Prostate gland (tissue), 2 donors: ENCODE measurements around the gene NINL. TPM values are rescaled to one million over a fixed set of nuclear protein-coding genes. Genes with fewer than 3 reads are reported as not detected.

Experiments used
- DNase-seq: peaks from one replicate; pipeline ENCODE4 v3.0.0-alpha.2; 2019; ENCODE audit warnings: low spot score
- H3K27ac ChIP-seq, 2 donors: fragments of 200-600 bp; sonication (generic); 2 replicates each; pipeline ENCODE4 v1.5.1; 2017 to 2019
- H3K27me3 ChIP-seq: fragments of 200-600 bp; sonication (generic); replicated peaks from 2 replicates; pipeline ENCODE4 v1.5.1; 2019; ENCODE audit not compliant: insufficient read depth
- H3K36me3 ChIP-seq, 2 donors: fragments of 200-600 bp; sonication (generic); 1 replicate in 1 of 2; 2 replicates in 1 of 2; pipeline versions ENCODE4 v1.5.1 to v1.8.1; 2017 to 2019
- H3K4me1 ChIP-seq: fragments of 200-600 bp; sonication (generic); replicated peaks from 2 replicates; pipeline ENCODE4 v1.5.1; 2019
- H3K4me3 ChIP-seq, 2 donors: fragments of 200-600 bp; sonication (generic); 2 replicates each; pipeline ENCODE4 v1.5.1; 2017 to 2019
- H3K9me3 ChIP-seq: fragments of 200-600 bp; sonication (generic); 2 replicates; pipeline ENCODE4 v1.5.1; 2017
- CTCF ChIP-seq, 4 experiments: fragments of 200-600 bp in 2 of 4; fragments of 450-650 bp in 2 of 4; sonication (generic) in 2 of 4; IDR thresholded peaks; 1 replicate in 3 of 4; 2 replicates in 1 of 4; pipeline ENCODE4 v1.5.1; 2016 to 2019; ENCODE audit warnings: antibody characterized with exemption in 4 of 4, mild to moderate bottlenecking in 2 of 4, moderate library complexity in 2 of 4
- POLR2A ChIP-seq: fragments of 450-650 bp; IDR thresholded peaks from one replicate; pipeline ENCODE4 v1.6.1; 2016; ENCODE audit warnings: antibody characterized with exemption, mild to moderate bottlenecking
- POLR2AphosphoS5 ChIP-seq: sonication (generic); formaldehyde crosslinking; IDR thresholded peaks from one replicate; pipeline ENCODE4 v1.6.1; 2017; ENCODE audit warnings: antibody characterized with exemption
- WGBS: methylation state at CpG from one replicate; pipeline ENCODE4 v1.1.5; 2018; 5-methylcytosine and 5-hydroxymethylcytosine counted together
- intact Hi-C: fragments of 100-400 bp; cut with DNase I; formaldehyde crosslinking; loops from one replicate; pipeline ENCODE4 v1.14.2; 2022
- total RNA-seq, 2 donors: library from RNA; depleted of rRNA; stranded (reverse); fragments of >200 nt; gene quantifications; one replicate each; pipeline ENCODE4 v1.1.0, GENCODE V29; 2016

The NINL gene
- total RNA-seq, 2 donors from 2014 or later = 16.3 to 31.1 TPM

GRCh38 chr20:25459111-25459830 is 126.1 kb downstream of the NINL start:
- Histone ChIP-seq H3K27ac (no peak overlapping the region), H3K4me1 (no peaks in the 10 kb centered on the region), H3K9me3 (no peaks in the 10 kb centered on the region), H3K4me3 (no peak overlapping the region), H3K27me3 (no peaks in the 10 kb centered on the region), H3K36me3 (peaks cover 0 to 4% of the 10 kb centered on the region in 2 donors)
- TF ChIP-seq POLR2AphosphoS5 = no peak
- no peak for TF ChIP-seq CTCF (IDR thresholded peaks at IDR 0.05)
- TF ChIP-seq POLR2A = no peak
- WGBS = 77% methylated on average over 20 of the region's 20 CpGs
- no peak for DNase-seq
- intact Hi-C loops = no loop called here

DNA sequence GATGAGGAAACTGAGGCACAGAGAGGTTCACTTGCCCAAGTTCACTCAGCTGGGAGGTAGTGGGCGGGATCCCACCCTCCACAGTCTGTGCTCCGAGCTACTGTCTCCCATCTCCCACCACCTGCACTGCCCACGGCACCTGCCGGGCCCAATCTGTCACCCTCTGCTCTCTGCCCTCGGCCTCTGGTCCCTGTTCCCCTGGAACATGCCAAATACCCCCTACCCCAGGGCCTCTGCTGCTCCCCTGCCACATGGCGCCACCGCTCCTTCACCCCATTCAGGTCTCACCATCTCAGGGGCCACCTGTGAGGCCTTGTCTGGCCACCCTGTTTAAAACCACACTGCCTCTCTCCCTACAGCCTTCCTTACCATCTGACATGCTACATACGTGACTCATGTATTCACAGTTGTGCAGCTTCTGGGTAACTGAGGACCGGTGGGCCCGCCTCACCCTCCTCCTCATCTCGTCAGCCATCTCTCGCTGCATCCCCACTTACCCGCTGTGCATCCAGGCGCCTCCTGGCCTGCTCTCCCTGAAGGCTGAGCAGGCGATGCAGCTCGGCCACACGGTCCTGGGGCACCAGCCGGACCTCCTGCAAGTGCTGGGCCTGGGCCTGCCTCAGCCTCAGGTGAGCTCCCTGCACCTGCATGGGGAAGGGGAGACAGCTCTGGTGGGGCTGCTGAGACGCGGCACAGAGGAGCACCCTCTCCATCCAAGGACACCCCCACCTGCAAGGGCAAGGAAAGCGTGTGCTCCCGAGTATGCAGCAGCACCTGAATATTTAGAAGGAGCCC is 127.2 kb downstream of the NINL start:
- Histone ChIP-seq H3K36me3 (peaks cover 0 to 8% of the 10 kb centered on the region in 2 donors), H3K9me3 (no peaks in the 10 kb centered on the region), H3K27me3 (no peaks in the 10 kb centered on the region), H3K27ac (no peak overlapping the region), H3K4me1 (no peaks in the 10 kb centered on the region), H3K4me3 (no peak overlapping the region)
- intact Hi-C loops = no loop called here
- 94% methylated on average over 22 of the region's 22 CpGs for WGBS
- no peak for TF ChIP-seq POLR2A
- DNase-seq = no peak

DNA sequence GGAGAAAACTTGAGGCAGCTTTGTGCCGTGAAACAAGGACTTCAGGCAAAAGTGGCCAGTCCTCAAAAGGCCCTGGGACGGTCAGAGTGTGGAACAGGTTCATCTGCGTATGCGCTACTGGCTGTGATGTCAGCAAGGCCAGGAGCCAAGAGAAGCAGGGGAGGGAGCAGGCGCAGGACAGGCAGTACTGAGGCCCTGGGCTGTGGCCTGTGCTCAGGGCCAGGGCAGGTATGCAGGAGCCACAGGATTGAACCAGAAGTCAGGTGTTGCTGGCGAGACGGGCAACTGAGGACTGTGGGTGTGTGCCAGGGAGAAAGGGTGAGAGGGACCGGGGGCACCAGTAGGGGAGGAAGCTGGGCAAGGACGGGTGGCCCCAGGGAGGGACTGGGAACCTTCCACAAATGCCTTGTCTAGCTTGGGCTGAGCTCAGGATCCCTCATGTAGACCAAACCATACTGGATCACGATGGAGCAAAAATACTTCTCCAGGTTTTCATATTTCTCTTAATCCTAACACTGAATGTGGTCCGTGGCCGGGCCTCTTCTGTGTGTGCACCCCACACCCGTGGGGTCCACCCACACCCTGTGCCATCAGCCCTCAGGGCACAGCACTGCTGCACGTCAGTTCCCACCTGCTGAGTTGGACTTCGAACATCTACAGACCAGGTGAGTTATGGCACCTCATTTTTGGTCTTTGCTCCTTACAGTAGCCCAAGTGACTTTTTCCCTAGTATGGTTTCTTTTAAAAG is 131.0 kb downstream of the NINL start:
- H3K36me3 ChIP-seq = peaks cover 0 to 8% of the 10 kb centered on the region in 2 donors
- WGBS = 87% methylated on average over 15 of the region's 15 CpGs
- no peaks in the 10 kb centered on the region for H3K27me3 ChIP-seq
- no peaks in the 10 kb centered on the region for H3K9me3 ChIP-seq
- no peak overlapping the region for H3K4me3 ChIP-seq
- no peak for DNase-seq
- intact Hi-C loops = no loop called here
- H3K4me1 ChIP-seq = no peaks in the 10 kb centered on the region
- H3K27ac ChIP-seq = no peak overlapping the region
- TF ChIP-seq POLR2A (no peak), POLR2AphosphoS5 (no peak), CTCF (IDR thresholded peaks at IDR 0.05) (no peak)

- Histone ChIP-seq H3K9me3 (no peaks in the 10 kb centered on the region), H3K4me1 (no peaks in the 10 kb centered on the region), H3K27ac (no peak overlapping the region), H3K27me3 (no peaks in the 10 kb centered on the region), H3K4me3 (no peak overlapping the region), H3K36me3 (peaks cover 0 to 8% of the 10 kb centered on the region in 2 donors)
- TF ChIP-seq POLR2AphosphoS5 (no peak), CTCF (IDR thresholded peaks at IDR 0.05) (no peak), POLR2A (no peak)
- intact Hi-C loops = no loop called here
- no peak for DNase-seq
- WGBS = 64% methylated on average over 25 of the region's 25 CpGs
These were observed 132.1 kb downstream of the NINL start for GRCh38 chr20:25453035-25453810.
